ENCODE results near the gene C19orf47. TPM values are rescaled to one million over a fixed set of nuclear protein-coding genes. Genes with fewer than 3 reads are reported as not detected.

The C19orf47 gene
- total RNA-seq, 1 donor from 2014 or later: 166 TPM

- H3K4me3 ChIP-seq: no peak overlapping the region
- H3K27ac ChIP-seq (replicated peaks): no peak overlapping the region
- H3K4me1 ChIP-seq: peaks cover 3% of the 10 kb centered on the region
- no peak for DNase-seq
- TF ChIP-seq, protein P1, sequence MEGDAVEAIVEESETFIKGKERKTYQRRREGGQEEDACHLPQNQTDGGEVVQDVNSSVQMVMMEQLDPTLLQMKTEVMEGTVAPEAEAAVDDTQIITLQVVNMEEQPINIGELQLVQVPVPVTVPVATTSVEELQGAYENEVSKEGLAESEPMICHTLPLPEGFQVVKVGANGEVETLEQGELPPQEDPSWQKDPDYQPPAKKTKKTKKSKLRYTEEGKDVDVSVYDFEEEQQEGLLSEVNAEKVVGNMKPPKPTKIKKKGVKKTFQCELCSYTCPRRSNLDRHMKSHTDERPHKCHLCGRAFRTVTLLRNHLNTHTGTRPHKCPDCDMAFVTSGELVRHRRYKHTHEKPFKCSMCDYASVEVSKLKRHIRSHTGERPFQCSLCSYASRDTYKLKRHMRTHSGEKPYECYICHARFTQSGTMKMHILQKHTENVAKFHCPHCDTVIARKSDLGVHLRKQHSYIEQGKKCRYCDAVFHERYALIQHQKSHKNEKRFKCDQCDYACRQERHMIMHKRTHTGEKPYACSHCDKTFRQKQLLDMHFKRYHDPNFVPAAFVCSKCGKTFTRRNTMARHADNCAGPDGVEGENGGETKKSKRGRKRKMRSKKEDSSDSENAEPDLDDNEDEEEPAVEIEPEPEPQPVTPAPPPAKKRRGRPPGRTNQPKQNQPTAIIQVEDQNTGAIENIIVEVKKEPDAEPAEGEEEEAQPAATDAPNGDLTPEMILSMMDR (IDR thresholded peaks at IDR 0.05; ENCODE audit: borderline replicate concordance): no peak
- H3K36me3 ChIP-seq: no peaks in the 10 kb centered on the region
- no peaks in the 10 kb centered on the region for H3K9me3 ChIP-seq (replicated peaks)
- H3K27me3 ChIP-seq (ENCODE audit: low read depth): no peaks in the 10 kb centered on the region
- intact Hi-C loops (cut with micrococcal nuclease): no loop called here
Measured at GRCh38 chr19:40388481-40388880, 40.3 kb upstream of the C19orf47 start.

GRCh38 chr19:40387155-40387554 lies 39.0 kb upstream of the C19orf47 start:
- Histone ChIP-seq H3K4me1 (no peaks in the 10 kb centered on the region), H3K27me3 (ENCODE audit: low read depth) (no peaks in the 10 kb centered on the region), H3K9me3 (replicated peaks) (no peaks in the 10 kb centered on the region), H3K36me3 (no peaks in the 10 kb centered on the region), H3K4me3 (no peak overlapping the region), H3K27ac (replicated peaks) (no peak overlapping the region)
- TF ChIP-seq, protein P1 (IDR thresholded peaks at IDR 0.05; ENCODE audit: borderline replicate concordance): no peak
- intact Hi-C loops (cut with micrococcal nuclease): no loop called here
- no peak for DNase-seq

DNA sequence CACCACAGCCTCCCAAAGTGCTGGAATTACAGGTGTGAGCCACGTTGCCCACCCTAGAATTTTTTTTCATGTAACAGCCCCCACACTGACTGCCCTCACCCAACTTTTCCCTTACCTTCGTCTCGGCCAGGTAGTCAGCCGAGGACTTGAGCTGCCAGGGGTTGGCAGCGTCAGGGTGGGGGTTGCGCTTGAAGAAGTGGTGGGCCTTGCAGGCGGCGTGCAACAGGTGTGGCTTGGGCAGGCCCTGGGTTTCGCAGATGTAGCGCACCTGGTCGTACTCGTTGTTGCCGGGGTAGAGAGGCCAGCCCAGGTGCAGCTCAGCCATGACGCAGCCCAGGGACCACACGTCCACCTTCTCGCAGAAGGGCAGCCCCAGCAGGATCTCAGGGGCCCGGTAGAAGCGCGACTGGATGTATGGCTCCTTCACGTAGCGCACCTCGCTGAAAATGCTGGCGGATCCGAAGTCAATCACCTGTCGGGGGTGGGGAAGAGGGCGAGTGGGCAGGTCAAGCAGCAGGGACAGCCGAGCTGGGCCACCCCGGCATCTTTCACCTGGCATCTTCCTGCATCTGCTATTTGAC lies 35.6 kb upstream of the C19orf47 start:
- DNase-seq: no peak
- Histone ChIP-seq H3K27ac (replicated peaks) (no peak overlapping the region), H3K27me3 (ENCODE audit: low read depth) (no peaks in the 10 kb centered on the region), H3K36me3 (peaks cover 10% of the 10 kb centered on the region), H3K4me3 (no peak overlapping the region), H3K4me1 (no peaks in the 10 kb centered on the region), H3K9me3 (replicated peaks) (no peaks in the 10 kb centered on the region)
- intact Hi-C loops (cut with micrococcal nuclease): no loop called here
- TF ChIP-seq, protein P1 (IDR thresholded peaks at IDR 0.05; ENCODE audit: borderline replicate concordance): no peak

DNA sequence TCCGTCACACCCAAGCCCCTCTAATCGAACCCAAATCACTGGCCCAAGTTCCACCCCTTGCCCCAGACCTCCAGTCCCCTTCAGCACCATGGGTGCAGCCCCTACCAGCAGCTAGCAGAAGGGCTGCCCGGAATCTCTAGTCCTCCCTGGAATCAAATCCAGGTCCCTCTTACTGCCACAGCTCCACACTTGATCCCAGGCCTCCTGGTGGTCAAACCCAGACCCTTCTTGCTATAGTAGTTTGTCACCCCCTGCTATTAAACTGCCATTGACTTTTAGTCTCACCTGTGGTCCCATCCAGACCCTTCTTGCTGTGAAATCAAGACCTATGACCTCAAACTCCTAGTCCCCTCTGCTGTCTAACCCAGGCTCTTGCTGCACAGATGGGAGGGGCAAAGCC lies 33.1 kb upstream of the C19orf47 start:
- TF ChIP-seq, protein P1 (IDR thresholded peaks at IDR 0.05; ENCODE audit: borderline replicate concordance): no peak
- Histone ChIP-seq H3K4me1 (no peaks in the 10 kb centered on the region), H3K36me3 (peaks cover 27% of the 10 kb centered on the region), H3K27me3 (ENCODE audit: low read depth) (no peaks in the 10 kb centered on the region), H3K4me3 (no peak overlapping the region), H3K27ac (replicated peaks) (no peak overlapping the region), H3K9me3 (replicated peaks) (no peaks in the 10 kb centered on the region)
- no peak for DNase-seq
- intact Hi-C loops (cut with micrococcal nuclease): no loop called here

DNA sequence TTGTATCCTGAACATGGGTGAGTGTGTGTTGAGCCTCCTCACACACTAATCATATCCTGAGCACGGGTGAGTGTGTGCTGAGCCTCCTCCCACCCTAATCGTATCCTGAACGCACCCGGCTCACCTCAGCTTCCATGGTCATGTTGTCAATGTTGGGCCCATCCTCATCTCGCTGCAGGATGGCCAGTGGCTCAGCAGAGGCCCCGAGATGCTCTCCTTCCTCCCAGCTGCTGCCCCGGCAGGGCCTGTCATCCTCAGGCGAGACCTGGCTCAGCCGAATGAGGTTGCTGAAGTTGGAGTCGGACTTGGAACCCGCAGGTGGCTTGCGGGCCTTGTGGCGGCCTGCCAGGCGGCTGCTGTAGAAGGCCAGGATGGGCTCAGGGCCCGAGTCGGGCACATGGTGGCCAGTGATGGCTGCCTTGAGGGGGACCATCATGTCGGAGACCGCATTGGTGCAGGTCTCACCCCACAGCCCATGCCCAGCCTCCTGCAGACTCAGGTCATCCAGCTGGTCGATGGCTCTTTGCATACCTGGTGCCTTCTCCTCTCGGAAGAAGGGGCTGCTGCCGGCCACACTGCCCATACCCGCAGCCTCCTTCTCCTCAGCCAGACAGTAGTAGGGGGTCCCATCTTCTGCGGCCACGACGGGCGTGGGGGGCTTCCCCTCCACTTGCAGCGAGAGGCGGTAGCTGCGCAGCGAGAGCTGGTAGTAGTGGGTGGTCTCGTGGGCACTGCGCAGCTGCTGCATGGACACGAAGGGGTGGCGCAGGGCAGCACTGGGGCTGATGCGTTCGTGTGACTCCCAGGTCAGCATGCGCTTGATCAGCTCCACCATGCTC lies 32.2 kb upstream of the C19orf47 start:
- H3K4me3 ChIP-seq: no peak overlapping the region
- H3K36me3 ChIP-seq: peaks cover 30% of the 10 kb centered on the region
- DNase-seq: no peak
- TF ChIP-seq, protein P1 (IDR thresholded peaks at IDR 0.05; ENCODE audit: borderline replicate concordance): no peak
- no peaks in the 10 kb centered on the region for H3K27me3 ChIP-seq (ENCODE audit: low read depth)
- H3K9me3 ChIP-seq (replicated peaks): no peaks in the 10 kb centered on the region
- H3K4me1 ChIP-seq: no peaks in the 10 kb centered on the region
- no peak overlapping the region for H3K27ac ChIP-seq (replicated peaks)
- intact Hi-C loops (cut with micrococcal nuclease): no loop called here
